Karpas-422 (cell line): Measurements from ENCODE around the gene ARHGAP40. TPM values are rescaled to one million over a fixed set of nuclear protein-coding genes. Genes with fewer than 3 reads are reported as not detected.
"Not testable (repeated sequence)": the region's sequence is repeated elsewhere in the genome, so short reads cannot be mapped to it uniquely, and the experiment has no call there.

Experiments used
- DNase-seq: peaks from one replicate; pipeline ENCODE4 v3.0.0-alpha.2; 2015
- H2AFZ ChIP-seq: fragments of 200-600 bp; sonication (generic); 2 replicates; pipeline ENCODE4 v1.6.1; 2014; ENCODE audit warnings: antibody characterized with exemption, low read length, mixed read lengths
- H3K27ac ChIP-seq: fragments of 200-600 bp; sonication (generic); 2 replicates; pipeline ENCODE4 v1.5.1; 2014; ENCODE audit warnings: mild to moderate bottlenecking, low read length, moderate library complexity
- H3K27me3 ChIP-seq: fragments of 200-600 bp; sonication (generic); 2 replicates; pipeline ENCODE4 v1.6.1; 2014; ENCODE audit warnings: low read length, mixed read lengths
- H3K36me3 ChIP-seq: fragments of 200-600 bp; sonication (generic); 2 replicates; pipeline ENCODE4 v1.6.1; 2014; ENCODE audit warnings: low read length, mixed read lengths; ENCODE audit not compliant: insufficient read depth
- H3K4me1 ChIP-seq: fragments of 200-600 bp; sonication (generic); 2 replicates; pipeline ENCODE4 v1.6.1; 2014; ENCODE audit warnings: mild to moderate bottlenecking, low read length, mixed read lengths
- H3K4me2 ChIP-seq: fragments of 200-600 bp; sonication (generic); 2 replicates; pipeline ENCODE4 v1.6.1; 2014; ENCODE audit warnings: low read length, low read depth, mild to moderate bottlenecking; ENCODE audit not compliant: poor library complexity, severe bottlenecking
- H3K4me3 ChIP-seq: fragments of 200-600 bp; sonication (generic); 2 replicates; pipeline ENCODE4 v1.5.1; 2014; ENCODE audit warnings: mild to moderate bottlenecking, antibody characterized with exemption, low read length, mixed read lengths
- H3K79me2 ChIP-seq: fragments of 200-600 bp; sonication (generic); 2 replicates; pipeline ENCODE4 v1.6.1; 2014; ENCODE audit warnings: mild to moderate bottlenecking, low read length, mixed read lengths
- H3K9ac ChIP-seq: fragments of 200-600 bp; sonication (generic); 2 replicates; pipeline ENCODE4 v1.6.0; 2014; ENCODE audit warnings: low read length
- H3K9me2 ChIP-seq: fragments of 200-600 bp; sonication (generic), shearing (Covaris generic); replicated peaks from 2 replicates; pipeline ENCODE4 v1.6.0; 2014; ENCODE audit warnings: mild to moderate bottlenecking, low read length, moderate library complexity; ENCODE audit not compliant: insufficient read depth
- H3K9me3 ChIP-seq: fragments of 300-700, 200-600 bp; sonication (generic); 2 replicates; pipeline ENCODE4 v1.6.1; 2014; ENCODE audit warnings: low read length, mixed read lengths
- H4K20me1 ChIP-seq: fragments of 200-600 bp; sonication (generic); 2 replicates; pipeline ENCODE4 v1.6.1; 2014; ENCODE audit warnings: mild to moderate bottlenecking, antibody characterized with exemption, low read length, low read depth; ENCODE audit not compliant: insufficient read depth
- total RNA-seq: library from RNA; depleted of rRNA; stranded (reverse); fragments of >200 nt; shearing (Covaris generic); gene quantifications from 2 replicates; pipeline ENCODE4 v1.2.3, GENCODE V29; 2014; ENCODE audit warnings: low replicate concordance

Gene ARHGAP40
- total RNA-seq, 1 experiment from 2014 or later: not detected

DNA sequence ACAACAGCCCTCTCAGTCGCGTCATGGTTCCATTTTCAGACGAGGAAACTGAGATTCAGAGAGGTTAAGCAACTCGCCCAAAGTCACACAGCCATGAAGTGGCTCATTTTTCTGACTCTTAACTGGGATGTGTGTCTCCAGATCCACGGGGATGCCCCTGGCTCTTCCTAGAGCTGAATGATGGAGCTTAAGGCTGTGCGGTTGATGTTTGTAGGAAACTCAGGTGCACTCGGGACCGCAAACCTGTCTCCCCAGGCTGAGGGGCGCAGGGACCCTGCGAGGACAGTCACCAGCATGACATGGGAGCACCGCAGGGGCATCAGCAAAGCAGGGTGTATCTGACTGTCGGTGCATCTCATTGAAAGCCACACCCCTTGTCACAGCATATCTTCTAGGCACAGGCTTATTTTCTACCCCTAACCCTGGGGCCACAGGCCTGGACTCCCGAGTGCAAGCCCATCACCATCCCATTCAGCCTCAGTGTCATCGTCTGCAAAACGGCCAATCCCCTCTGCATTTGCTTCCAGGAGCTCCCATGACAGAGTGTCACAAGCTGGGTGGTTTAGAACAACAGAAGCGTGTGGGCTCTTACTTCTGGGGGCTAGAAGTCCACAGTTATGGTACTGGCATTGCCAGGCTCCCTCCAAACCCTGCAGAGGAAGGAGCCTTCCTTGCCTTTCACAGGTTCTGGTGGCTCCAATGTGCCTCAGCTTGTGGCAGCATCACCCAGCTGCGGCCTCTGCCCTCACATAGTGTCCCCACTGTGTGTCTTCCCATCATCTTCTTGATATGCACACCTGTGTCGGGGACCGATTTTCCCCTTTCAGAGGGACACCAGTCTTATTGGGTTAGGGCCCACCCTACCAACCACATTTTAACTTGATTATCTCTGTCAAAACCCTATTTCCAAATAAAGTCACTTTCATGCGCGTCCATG is 9.9 kb upstream of the ARHGAP40 start:
- Histone ChIP-seq H3K9ac (no peak overlapping the region), H3K36me3 (no peaks in the 10 kb centered on the region), H3K27me3 (no peaks in the 10 kb centered on the region), H3K79me2 (no peaks in the 10 kb centered on the region), H3K9me3 (no peaks in the 10 kb centered on the region), H3K9me2 (no peaks in the 10 kb centered on the region), H3K4me3 (no peak overlapping the region), H4K20me1 (no peaks in the 10 kb centered on the region), H2AFZ (no peak overlapping the region), H3K27ac (no peak overlapping the region), H3K4me2 (no peak overlapping the region), H3K4me1 (no peaks in the 10 kb centered on the region)
- DNase-seq: no peak

DNA sequence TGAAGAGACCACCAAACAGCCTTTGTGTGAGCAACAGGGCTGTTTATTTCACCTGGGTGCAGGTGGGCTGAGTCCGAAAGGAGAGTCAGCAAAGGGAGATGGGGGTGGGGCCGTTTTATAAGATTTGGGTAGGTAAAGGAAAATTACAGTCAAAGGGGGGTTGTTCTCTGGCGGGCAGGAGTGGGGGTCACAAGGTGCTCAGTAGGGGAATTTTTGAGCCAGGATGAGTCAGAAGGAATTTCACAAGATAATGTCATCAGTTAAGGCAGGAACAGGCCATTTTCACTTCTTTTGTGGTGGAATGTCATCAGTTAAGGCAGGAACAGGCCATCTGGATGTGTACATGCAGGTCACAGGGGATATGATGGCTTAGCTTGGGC is 9.2 kb upstream of the ARHGAP40 start:
- not testable (repeated sequence) for H3K27me3 ChIP-seq

DNA sequence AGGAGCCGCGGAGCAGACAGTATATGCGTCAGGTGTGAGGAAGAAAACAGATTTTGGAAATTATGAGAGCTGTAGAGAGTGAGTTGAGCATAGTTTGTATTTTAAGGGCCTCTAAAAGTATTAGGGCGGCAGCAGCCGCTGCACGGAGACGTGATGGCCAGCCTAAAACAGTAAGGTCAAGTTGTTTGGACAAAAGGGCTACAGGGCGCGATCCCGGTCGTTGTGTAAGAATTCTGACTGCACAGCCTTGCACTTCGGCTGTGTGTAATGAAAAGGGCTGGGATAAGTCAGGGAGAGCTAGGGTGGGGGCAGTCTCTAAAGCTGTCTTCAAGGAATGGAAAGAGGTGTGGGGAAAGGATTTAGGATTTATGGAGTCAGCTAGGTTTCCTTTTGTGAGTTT is 7.3 kb upstream of the ARHGAP40 start:
- not testable (repeated sequence) for H3K79me2 ChIP-seq, H3K27ac ChIP-seq, H3K9ac ChIP-seq, H3K27me3 ChIP-seq, H2AFZ ChIP-seq, H3K9me2 ChIP-seq, H3K36me3 ChIP-seq, H3K4me3 ChIP-seq, H3K4me2 ChIP-seq, DNase-seq, H3K9me3 ChIP-seq, H4K20me1 ChIP-seq, H3K4me1 ChIP-seq

More for the DNA sequence above, 9.2 kb upstream of the ARHGAP40 start:
- not testable (repeated sequence) for H3K9ac ChIP-seq, H3K9me2 ChIP-seq, H3K4me2 ChIP-seq, H3K4me3 ChIP-seq, H3K9me3 ChIP-seq, H2AFZ ChIP-seq, H3K36me3 ChIP-seq, H4K20me1 ChIP-seq, DNase-seq, H3K79me2 ChIP-seq, H3K4me1 ChIP-seq, H3K27ac ChIP-seq

DNA sequence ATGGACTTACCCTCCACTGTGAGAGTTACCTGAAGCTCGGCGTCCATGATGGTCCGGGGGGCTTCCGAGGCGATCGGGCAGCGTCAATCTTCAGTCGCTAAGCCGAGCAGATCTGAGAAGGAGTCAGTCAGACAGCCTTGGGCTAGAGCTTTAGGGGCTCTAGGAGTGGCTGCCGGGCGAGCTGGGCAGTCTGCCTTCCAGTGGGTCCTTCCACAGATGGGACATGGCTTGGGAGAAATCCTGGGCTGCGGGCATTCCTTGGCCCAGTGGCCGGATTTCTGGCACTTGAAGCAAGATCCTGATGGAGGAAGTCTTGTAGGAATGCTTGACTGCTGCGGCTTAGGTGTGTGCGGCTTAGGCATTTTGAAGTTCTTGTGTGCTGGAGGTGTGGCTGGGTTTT is 5.7 kb upstream of the ARHGAP40 start:
- H3K9me2 ChIP-seq, H3K9me3 ChIP-seq, H3K36me3 ChIP-seq, H3K79me2 ChIP-seq, H3K27me3 ChIP-seq, H3K27ac ChIP-seq, H3K9ac ChIP-seq, H3K4me3 ChIP-seq, DNase-seq, H2AFZ ChIP-seq, H4K20me1 ChIP-seq, H3K4me2 ChIP-seq, H3K4me1 ChIP-seq: not testable (repeated sequence)

DNA sequence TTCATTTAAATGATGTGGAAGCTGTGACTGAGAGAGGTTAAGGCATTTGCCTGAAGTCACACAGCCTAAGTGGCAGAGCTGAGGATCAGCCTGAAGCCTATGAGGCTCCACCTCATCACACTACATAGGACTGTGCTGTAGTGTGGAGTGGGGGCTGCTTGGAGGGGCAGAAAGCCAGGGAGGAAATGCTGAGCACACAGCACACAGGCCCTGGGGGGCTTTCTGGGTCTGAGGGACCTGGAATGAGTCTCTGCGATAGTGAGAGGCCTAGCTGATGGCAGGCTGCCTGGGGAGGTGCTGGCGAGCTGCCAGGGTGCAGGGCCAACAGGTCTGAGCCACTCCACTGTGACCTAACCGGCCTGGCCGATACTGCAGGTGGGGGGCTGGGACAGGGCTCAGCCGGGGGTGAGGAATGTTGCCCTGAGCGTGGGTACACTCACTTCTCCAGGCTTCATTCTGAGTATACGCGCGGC is 2.2 kb upstream of the ARHGAP40 start:
- H3K9ac ChIP-seq: no peak overlapping the region
- H4K20me1 ChIP-seq: no peaks in the 10 kb centered on the region
- no peak overlapping the region for H3K4me2 ChIP-seq
- no peaks in the 10 kb centered on the region for H3K36me3 ChIP-seq
- DNase-seq: no peak
- H3K79me2 ChIP-seq: no peaks in the 10 kb centered on the region
- no peaks in the 10 kb centered on the region for H3K9me3 ChIP-seq
- H2AFZ ChIP-seq: no peak overlapping the region
- no peaks in the 10 kb centered on the region for H3K27me3 ChIP-seq
- H3K4me1 ChIP-seq: peaks cover 4% of the 10 kb centered on the region; the same call in 1 of the 2 replicates
- H3K4me3 ChIP-seq: no peak overlapping the region
- no peaks in the 10 kb centered on the region for H3K9me2 ChIP-seq
- no peak overlapping the region for H3K27ac ChIP-seq

DNA sequence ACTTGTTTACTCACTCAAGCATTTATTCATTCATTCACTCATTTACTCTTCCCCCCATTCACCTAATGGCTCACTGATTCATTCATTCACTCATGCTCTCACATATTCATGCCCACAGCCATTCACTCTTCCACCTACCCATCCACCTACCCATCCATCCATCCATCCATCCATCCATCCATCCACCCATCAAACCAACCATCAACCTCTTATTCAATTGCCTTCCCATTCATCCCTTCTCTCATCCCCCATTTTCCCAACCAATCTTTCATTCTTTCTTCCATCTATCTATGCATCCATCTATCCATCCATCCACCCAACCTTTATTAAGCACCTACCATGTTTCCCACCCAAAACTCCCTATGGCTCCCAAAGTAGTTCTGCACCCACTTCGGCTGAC is 1.6 kb upstream of the ARHGAP40 start:
- Histone ChIP-seq H3K9me2 (no peaks in the 10 kb centered on the region), H4K20me1 (no peaks in the 10 kb centered on the region), H3K27me3 (no peaks in the 10 kb centered on the region), H3K27ac (no peak overlapping the region), H3K4me3 (no peak overlapping the region), H3K36me3 (no peaks in the 10 kb centered on the region), H2AFZ (no peak overlapping the region), H3K9ac (no peak overlapping the region), H3K4me2 (no peak overlapping the region), H3K4me1 (peaks cover 4% of the 10 kb centered on the region; the same call in 1 of the 2 replicates), H3K79me2 (no peaks in the 10 kb centered on the region), H3K9me3 (no peaks in the 10 kb centered on the region)
- DNase-seq: no peak

DNA sequence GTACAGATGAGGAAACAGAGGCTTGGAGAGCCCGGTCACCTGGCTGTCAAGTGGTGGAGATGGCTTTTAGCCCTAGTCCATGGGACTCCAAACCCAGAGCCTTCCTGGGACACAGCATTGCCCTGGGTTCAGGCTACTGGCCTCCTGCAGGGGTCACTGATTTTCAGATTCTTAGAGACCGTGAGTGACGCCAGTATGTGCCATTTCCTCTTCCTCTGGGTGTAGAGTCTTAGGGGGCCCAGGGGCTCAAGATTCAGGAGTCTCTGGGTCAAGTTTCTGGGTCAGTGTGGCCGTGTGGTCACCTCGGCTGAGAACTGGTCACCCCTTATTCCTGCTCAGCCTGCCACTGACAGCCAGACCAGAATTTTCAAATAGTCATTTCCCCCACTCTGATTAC is 574 bp downstream of the ARHGAP40 start:
- Histone ChIP-seq H3K79me2 (no peaks in the 10 kb centered on the region), H3K4me1 (peaks cover 4% of the 10 kb centered on the region; the same call in 1 of the 2 replicates), H3K9me3 (no peaks in the 10 kb centered on the region), H3K9ac (no peak overlapping the region), H4K20me1 (no peaks in the 10 kb centered on the region), H3K36me3 (no peaks in the 10 kb centered on the region), H3K4me2 (no peak overlapping the region), H3K27me3 (no peaks in the 10 kb centered on the region), H3K27ac (no peak overlapping the region), H2AFZ (no peak overlapping the region), H3K9me2 (no peaks in the 10 kb centered on the region), H3K4me3 (no peak overlapping the region)
- DNase-seq: no peak

DNA sequence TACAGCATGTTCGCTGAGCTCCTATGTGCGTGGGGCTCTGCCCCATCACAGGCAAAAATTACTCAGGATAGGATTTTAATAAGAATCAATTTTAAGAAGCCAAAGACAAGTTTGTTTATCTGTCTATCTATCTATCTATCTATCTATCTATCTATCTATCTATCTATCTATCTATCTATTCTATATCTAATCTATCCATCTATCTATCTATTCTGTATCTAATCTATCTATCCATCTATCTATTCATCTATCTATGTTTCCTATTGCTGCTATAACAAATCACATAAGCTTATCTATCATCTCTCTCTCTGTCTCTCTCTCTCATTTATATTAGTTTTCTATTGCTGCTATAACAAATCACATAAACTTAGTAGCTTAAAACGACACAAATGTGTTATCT is 1.7 kb downstream of the ARHGAP40 start:
- Histone ChIP-seq H3K27ac (no peak overlapping the region), H2AFZ (no peak overlapping the region), H3K9ac (no peak overlapping the region), H3K36me3 (no peaks in the 10 kb centered on the region), H3K4me3 (no peak overlapping the region), H3K4me2 (no peak overlapping the region), H3K27me3 (no peaks in the 10 kb centered on the region), H3K79me2 (no peaks in the 10 kb centered on the region), H3K9me3 (no peaks in the 10 kb centered on the region), H3K4me1 (peaks cover 6% of the 10 kb centered on the region), H4K20me1 (no peaks in the 10 kb centered on the region), H3K9me2 (no peaks in the 10 kb centered on the region)
- DNase-seq: no peak
